Measurements from ENCODE around the gene FUBP3.
"Not testable (repeated sequence)": the region's sequence is repeated elsewhere in the genome, so short reads cannot be mapped to it uniquely, and the experiment has no call there.

Gene FUBP3

DNA sequence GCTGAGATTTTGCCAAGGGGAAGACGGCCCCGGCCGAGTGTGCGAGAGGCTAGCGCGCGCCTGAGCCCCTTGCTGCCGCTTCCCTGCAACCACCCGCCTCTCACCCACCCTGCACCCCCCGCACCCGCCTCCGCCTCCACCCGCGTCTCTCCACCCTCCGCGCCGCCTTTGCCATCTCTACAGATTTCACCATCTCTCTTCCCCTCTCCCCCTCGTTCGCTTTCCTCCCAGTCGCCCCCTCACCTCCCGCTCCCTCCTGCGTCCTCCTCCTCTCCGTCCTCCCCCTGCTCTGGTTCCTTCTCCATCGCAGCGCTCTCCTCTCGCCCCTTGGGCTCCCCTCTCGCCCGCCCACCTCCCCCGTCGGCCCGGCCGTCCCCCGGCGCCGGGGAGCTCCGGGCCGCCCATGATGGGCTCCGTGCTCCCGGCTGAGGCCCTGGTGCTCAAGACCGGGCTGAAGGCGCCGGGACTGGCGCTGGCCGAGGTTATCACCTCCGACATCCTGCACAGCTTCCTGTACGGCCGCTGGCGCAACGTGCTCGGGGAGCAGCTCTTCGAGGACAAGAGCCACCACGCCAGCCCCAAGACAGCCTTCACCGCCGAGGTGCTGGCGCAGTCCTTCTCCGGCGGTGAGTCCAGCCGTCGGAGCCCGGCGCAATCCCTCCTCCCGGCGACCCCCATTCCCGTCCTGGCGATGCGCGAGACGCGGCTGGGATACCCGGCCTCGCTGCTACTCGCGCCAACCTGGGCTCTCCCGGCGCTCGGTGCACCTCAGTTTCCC lies 85.1 kb downstream of the FUBP3 start, which contains the start of gene PRDM12:
TSS of gene PRDM12 (plus strand) at position 344 of the 778 bp plus-strand sequence. CDS start at position 404, 60 bp downstream.
- DNase-seq, result no peak

GRCh38 chr9:130665029-130665430 lies 85.7 kb downstream of the FUBP3 start:
- no peak for DNase-seq

DNA sequence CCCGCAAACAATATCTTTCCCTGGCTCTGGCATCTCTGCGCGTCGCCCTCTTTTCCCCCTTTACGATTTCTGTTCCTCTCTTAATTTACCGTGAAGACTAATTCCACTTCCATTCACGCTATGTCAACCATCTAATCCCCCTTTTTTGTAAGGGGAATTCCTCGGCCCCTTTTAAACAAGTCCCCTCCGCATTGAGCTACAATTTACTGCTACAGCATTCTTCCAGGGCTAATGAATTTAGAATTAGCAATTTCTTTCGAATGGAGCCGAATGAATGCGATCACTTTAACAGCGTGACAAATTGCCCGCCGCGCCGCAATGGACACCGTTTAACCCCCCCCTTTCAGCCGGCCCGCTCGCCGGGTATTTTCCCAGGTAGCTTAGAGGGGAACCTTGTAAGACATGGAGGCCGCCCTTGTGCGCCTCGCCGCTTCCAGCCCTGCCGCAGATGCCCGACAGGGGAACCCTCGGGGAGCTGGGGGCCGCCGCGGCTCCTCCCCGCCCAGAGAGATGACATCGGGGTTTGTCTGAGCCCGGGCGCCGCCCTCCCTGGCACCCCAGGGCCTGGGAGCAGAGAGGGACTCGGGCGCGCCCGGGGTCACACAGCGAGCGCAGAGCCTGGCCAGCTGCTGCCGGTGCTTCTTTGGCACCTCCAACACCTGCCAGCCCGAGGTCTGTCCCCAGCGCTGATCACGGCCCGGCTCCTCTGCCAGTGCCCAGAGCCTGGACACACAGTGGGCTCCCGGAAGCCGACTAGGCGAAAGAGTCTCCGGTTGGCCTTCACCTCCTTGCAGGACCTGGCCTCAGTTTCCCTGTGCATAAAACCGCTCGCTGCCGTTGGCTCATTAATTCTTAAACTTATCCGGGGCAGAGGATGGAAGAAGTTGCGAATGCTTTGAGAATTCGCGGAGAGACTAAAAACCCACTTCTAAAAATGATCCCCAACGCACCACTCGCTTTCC lies 86.3 kb downstream of the FUBP3 start:
- no peak for DNase-seq

- DNase-seq, result no peak
Measured at GRCh38 chr9:130666393-130667119, 87.2 kb downstream of the FUBP3 start.

GRCh38 chr9:130667120-130667435 lies 87.7 kb downstream of the FUBP3 start:
- no peak for DNase-seq

- no peak for DNase-seq
Measured at GRCh38 chr9:130668196-130668595, 88.8 kb downstream of the FUBP3 start.

DNA sequence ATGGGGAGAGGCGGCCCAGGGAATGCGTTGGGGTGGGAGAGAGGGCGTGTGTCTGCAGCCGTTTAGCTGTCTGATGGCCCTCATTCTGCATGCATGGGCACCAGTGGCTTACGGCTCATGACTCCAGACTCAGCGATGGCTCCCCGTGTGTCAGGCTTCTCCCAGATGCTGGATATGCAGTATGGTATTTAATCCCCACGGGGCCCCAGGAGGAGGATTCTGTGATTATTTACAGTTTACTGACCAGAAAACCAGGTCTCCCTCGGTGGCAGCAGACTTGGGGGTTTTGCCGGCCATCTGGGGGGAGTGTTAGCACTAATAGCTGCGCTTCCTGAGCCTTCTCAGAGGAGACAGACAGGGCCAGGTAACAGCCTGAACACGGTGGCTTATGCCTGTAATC lies 89.3 kb downstream of the FUBP3 start:
- no peak for DNase-seq

- DNase-seq, result no peak
Measured at GRCh38 chr9:130669965-130670364, 90.6 kb downstream of the FUBP3 start.

DNA sequence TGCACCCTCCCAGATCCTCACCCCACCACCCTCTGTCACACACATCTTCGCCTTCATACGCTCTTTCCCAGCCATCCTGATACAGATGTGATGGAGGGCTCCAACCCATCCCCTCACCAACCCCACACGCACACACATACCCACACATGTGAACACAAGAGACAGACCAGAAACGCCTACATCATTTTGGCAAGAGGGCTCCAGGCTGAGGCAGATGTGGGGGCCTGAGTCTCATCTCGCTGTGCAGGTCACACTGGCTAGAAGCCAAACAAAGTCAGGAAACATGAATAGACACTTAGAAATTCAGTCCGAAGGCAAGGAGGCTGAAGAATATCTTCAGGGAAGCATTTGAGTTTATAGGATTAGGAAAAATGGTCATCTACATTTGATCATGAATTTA lies 91.3 kb downstream of the FUBP3 start:
- no peak for DNase-seq

DNA sequence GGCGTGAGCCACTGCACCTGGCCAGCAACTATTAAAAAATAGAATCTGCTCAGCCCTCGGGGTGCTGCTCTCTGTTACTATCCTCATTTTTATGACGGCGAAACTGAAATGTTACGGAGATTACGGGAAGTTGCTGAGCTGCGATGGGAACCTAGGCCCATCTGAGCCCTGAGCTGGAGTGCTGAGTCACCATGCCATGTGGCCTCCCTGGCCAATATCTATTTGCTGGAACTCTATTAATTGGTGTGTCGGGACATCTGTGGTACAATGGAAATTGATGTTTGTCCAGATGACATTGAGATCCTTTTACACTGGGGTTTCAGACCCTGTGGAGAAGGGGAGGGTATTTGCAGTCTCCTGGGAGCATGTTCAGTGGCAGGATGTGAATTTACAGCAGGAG lies 93.1 kb downstream of the FUBP3 start:
- no peak for DNase-seq

DNA sequence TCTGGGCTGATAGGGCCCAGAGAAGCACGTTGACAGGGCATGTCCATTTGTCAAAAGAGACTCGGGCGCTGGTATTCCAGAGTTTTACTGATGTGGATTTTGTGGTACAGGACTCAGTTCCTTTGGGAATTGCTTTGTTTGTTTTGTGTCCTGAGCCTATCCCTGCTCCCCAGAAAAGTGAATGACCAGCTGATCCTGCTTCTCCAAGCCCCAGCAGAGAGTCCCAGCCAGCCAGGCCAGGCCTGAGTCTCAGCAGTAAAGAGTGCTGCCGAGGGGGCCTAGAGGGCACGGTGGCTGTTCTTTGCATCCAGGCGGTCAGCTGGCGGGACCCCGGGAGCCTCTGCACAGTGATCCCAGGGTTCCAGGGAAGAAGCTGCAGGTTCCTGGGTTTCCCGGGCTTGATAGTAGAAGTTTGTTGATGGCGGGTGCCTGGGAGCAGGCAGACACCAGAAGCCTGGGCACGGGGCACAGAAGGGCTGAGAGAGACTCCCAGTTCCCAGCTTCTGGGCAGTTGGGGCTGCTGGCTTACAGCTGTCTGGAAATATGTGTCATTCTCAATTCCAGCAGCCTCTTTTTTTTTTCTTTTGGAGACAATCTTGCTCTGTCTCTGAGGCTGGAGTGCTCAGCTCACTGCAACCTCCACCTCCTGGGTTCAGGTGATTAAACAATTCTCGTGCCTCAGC lies 93.7 kb downstream of the FUBP3 start:
- DNase-seq, result no peak

GRCh38 chr9:130675396-130675795 lies 96.0 kb downstream of the FUBP3 start:
- no peak for DNase-seq

DNA sequence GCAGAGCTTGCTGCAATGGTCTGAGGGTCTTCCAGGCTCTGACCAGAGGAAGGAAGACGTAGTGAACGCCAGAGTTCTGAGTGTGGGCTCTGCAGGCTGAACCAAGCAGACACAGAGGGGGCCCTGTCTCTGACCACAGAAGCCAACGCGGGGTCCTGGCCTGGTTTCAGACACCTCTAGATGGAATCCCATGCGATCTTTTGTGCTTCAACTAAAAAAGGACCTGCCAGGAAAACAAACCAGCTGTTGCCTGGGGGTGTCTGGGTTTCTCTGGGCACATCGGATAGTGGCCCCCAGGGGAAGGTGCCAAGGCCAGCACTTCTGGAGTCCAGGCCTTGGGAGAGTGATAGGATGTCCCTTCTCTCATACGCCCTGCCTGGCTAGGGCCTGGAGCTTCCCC lies 97.9 kb downstream of the FUBP3 start:
- no peak for DNase-seq

DNA sequence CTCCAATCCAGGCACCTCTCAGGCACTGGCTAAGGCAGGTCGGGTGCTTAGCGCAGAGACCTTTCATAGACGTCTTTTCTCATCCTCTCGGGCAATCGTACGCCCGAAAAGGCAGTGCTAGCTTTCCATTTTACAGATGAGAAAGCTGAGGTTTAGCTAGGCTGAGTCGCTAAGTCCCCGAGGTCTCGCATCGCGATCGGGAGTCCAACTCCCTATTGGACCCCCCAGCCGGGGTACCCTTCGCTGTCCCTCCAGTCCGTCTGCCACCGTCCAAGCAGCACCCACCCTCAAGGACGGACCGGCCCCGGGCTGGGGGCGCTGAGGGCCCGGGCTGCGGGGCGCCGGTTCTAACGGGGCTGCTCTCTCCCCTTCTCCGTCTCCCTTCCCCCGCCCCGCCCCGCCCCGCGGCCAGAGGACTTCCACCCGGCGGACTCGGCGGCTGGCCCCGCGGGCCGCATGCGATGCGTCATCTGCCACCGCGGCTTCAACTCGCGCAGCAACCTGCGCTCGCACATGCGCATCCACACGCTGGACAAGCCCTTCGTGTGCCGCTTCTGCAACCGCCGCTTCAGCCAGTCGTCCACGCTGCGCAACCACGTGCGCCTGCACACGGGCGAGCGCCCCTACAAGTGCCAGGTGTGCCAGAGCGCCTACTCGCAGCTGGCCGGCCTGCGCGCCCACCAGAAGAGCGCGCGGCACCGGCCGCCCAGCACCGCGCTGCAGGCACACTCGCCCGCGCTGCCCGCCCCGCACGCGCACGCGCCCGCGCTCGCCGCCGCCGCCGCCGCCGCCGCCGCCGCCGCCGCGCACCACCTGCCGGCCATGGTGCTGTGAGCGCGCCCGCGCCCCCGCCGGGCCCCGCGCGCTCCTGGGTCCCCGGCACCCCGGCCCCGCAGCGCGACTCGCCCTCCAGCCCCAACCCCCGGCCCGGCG lies 101.7 kb downstream of the FUBP3 start:
- peak; percentile 65 for DNase-seq

DNA sequence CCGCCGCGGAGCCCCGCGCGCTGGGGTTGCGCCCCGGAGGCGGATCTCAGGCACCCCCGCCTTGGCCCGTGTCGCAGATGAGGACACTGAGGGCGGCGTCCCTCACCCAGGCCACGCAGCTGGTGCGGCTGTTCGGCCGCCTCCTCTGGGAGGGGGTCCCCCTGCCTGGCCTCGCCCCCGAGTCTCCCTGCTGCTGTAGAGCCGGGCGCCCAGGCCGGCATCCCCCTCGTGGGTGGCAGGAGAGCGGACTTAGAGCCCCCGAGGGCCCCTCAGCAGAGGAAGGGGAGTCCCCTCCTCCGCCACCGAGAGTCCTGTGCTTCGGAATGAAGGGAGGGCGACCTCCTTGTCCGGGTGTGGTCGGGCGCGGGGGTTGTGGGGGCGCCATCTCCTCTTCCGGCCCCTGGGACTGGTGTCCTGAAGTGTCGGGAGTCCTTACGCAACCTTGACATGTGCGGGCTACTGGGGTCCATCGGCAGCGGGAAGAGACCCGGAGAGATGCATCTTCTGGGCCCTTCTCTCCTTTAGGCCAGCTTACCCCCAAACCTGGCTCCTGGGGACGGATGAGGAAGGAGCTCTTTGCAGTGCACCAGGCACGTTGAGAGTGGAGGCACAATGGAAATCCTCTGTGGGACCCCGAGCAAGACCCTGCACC lies 102.5 kb downstream of the FUBP3 start:
- DNase-seq, result peak; percentile 18

DNA sequence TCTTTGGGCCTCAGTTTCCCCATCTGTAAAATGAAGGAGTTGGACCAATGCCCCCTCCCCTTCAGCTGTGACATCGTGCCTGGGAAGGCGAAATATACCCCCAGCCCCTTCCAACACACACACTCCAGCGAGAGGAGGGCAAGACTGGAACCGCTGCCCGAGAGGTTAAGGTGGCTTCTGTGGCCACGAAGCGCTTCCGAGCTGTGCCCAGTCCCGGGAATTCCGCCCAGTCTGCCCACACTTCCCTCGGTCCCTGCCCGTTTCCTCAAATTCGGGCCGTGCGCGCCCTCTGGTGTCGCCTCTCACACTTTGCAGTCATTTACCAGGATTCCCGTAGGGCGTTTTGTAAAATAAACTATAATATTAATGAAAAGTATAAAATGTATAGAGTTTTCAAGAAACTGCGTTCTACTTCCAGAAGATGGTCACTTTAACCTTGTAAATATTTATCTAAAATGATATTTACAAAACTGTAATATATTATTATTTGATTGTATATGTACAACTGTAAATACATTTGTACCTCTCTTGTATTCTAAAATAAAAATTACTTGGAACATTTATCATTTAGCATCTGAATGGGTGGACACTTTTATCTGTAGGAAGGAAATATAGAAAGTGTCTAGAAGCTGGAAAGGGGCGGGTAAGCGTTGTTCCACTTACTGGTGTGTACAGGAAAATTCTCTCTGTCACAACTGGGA lies 103.2 kb downstream of the FUBP3 start:
- peak; percentile 61 for DNase-seq

DNA sequence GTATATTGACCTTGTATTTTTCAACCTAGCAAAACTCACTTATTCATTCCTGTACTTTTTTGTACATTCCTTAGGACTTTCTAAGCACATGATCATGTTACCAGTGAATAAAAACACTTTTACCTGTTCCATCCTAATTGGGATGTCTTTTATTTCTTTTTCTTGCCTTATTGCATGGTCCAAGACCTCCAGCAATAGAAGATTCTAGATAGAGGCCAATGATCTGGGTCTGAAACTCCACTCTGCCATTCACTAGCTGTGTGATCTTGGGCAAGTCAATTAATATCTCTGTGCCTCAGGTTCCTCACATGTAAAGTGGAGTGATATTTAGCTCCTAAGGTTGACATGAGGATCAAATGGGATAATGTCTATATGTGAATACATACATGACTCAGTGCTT lies 105.7 kb downstream of the FUBP3 start:
- no peak for DNase-seq

- not testable (repeated sequence) for DNase-seq
Measured at GRCh38 chr9:130685945-130686344, 106.6 kb downstream of the FUBP3 start.

DNA sequence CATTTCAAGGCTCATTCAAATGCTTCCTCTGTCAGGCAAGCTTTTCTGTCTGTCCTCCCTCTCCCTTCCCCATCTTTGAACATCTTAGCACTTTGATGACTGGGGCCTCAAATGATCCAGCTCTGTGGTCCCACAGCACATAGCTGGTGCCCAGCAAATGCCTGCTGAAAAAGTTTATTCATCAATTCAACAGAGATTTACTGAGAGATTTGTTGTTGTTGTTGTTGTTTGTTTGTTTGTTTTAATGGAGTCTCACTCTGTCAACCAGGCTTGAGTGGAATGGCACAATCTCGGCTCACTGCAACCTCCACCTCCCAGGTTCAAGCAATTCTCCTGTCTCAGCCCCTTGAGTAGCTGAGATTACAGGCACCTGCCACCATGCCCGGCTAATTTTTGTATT lies 108.2 kb downstream of the FUBP3 start:
- no peak for DNase-seq

Data from stimulated activated CD4-positive, alpha-beta T cell treated with anti-CD3 and anti-CD28 coated beads, Interleukin-12 subunit alpha, Interleukin-12 subunit beta, amount 100 ng/mL, for 4 hours (primary cell).